Stomach (tissue), 9 donors: ENCODE data around the gene CEACAM1. TPM values are rescaled to one million over a fixed set of nuclear protein-coding genes. Genes with fewer than 3 reads are reported as not detected.
"Not testable (repeated sequence)": the region's sequence is repeated elsewhere in the genome, so short reads cannot be mapped to it uniquely, and the experiment has no call there.

Experiments used
- DNase-seq, 2 donors: peaks; one replicate each; pipeline versions ENCODE4 v3.0.0 to v3.0.0-alpha.2; 2013 to 2019
- H3K27ac ChIP-seq, 5 donors: fragments of 200-600 bp in 4 of 5; sonication (generic) in 4 of 5; one replicate each; pipeline ENCODE4 v1.5.1; 2013 to 2019; ENCODE audit warnings: mild to moderate bottlenecking in 1 of 5, moderate library complexity in 1 of 5
- H3K27me3 ChIP-seq, 3 donors: fragments of 200-600 bp; sonication (generic); one replicate each; pipeline ENCODE4 v1.5.1; 2017 to 2019; ENCODE audit warnings: mixed run types in 1 of 3
- H3K36me3 ChIP-seq, 4 donors: fragments of 200-600 bp; sonication (generic); 1 replicate in 3 of 4; 2 replicates in 1 of 4; pipeline ENCODE4 v1.5.1; 2016 to 2019
- H3K4me1 ChIP-seq, 4 donors: fragments of 200-600 bp; sonication (generic); one replicate each; pipeline ENCODE4 v1.5.1; 2016 to 2019
- H3K4me3 ChIP-seq, 4 donors: fragments of 200-600 bp; sonication (generic) in 3 of 4; one replicate each; pipeline ENCODE4 v1.5.1; 2016 to 2019; ENCODE audit warnings: mild to moderate bottlenecking in 1 of 4
- H3K9me3 ChIP-seq, 4 donors: fragments of 200-600 bp; sonication (generic); one replicate each; pipeline ENCODE4 v1.5.1; 2016 to 2019
- EP300 ChIP-seq: sonication (generic); formaldehyde crosslinking; IDR thresholded peaks from one replicate; pipeline ENCODE4 v1.6.1; 2017; ENCODE audit warnings: antibody characterized with exemption
- POLR2A ChIP-seq, 4 donors: fragments of 450-650 bp; IDR thresholded peaks; one replicate each; pipeline ENCODE4 v1.6.1; 2016; ENCODE audit warnings: antibody characterized with exemption in 4 of 4, control low read depth in 2 of 4, mild to moderate bottlenecking in 1 of 4, moderate library complexity in 1 of 4
- POLR2AphosphoS5 ChIP-seq, 3 donors: sonication (generic); formaldehyde crosslinking; IDR thresholded peaks; one replicate each; pipeline ENCODE4 v1.6.1; 2016; ENCODE audit warnings: antibody characterized with exemption in 3 of 3
- WGBS, 5 donors: extraction: QIAGEN DNeasy Blood & Tissue Kit in 3 of 5; methylation state at CpG; one replicate each; pipeline versions ENCODE4 v1.1.5 to v1.1.7; 2013 to 2018; 5-methylcytosine and 5-hydroxymethylcytosine counted together
- intact Hi-C: fragments of 100-400 bp; cut with DNase I; formaldehyde crosslinking; loops from one replicate; pipeline ENCODE4 v1.15.1; 2023; ENCODE audit warnings: low total_unique reads
- polyA plus RNA-seq, 3 donors: library from polyadenylated mRNA; stranded (reverse); fragments of 200-250 nt; gene quantifications; one replicate each; pipeline ENCODE4 v1.2.3, GENCODE V29; 2013
- total RNA-seq, 5 donors: library from RNA; depleted of rRNA; stranded (reverse); fragments of >200 nt; gene quantifications; one replicate each; pipeline versions ENCODE4 v1.1.0 to v1.2.3, GENCODE V29; 2014 to 2016
- TF ChIP-seq, protein P1 (sequence below), 7 experiments: fragments of 450-650 bp in 4 of 7; fragments of 200-600 bp in 3 of 7; sonication (generic) in 3 of 7; IDR thresholded peaks; one replicate each; pipeline ENCODE4 v1.5.1; 2016 to 2019; ENCODE audit warnings: antibody characterized with exemption in 7 of 7, control low read depth in 2 of 7, mild to moderate bottlenecking in 1 of 7
- donor health status: healthy with polysubstance abuse.
- donor health status: Bipolar disorder and iron deficiency.
- donor health status: healthy.

Gene CEACAM1
- total and polyA plus RNA-seq, 8 donors, result 0.45 to 99.2 (median 4.1) TPM

DNA sequence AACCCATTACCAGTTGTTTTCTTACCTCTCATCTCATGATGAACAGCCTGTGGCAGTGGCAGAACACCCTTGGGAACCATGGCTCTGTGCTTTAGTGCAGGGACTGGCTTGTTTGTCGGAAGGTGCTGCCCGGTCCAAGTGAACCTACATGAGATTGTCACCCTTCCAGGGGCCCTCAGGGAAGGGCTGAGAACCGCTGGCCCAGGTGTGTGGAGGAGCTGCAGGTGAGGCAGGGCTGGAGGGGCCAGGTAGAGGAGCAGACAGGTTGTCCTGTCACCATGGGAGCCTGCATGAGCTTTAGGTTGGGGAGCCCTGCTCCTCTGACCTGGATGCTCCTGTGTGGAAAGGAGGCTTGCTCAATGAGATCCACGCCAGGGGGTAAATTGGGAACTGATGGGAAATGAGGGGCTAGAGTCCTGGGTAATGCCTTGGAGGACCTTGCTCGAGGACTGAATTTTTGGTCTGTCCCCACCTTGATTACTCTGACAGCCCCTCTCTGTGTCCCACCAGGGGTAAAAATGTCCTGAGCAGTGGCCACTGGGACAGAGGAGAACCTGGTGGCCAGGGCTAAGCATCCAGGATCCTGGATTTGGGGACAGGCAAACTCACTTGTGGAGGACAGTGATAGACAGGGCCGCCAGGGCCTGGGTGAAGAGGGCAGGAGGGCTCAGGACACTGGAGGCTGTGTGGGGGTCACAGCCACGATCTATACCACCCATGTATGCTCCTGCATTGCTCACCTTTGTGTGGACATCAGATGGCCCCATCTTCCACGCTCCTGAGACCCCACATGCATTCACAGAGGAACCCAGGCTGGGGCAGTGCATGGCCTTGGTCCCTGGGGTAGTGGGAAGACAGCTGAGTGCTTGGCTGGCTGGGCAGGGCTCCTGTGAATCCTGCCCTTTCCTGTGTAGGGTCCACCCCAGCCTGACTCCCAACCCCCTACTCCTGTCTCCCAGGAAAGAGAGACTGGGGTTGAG lies 24.1 kb upstream of the CEACAM1 start:
- Histone ChIP-seq H3K36me3 (no peaks in the 10 kb centered on the region), H3K4me3 (no peak overlapping the region), H3K4me1 (peaks cover 0 to 19% (median 0%) of the 10 kb centered on the region in 4 donors), H3K9me3 (peaks cover 0 to 19% (median 8%) of the 10 kb centered on the region in 4 donors), H3K27ac (no peak overlapping the region), H3K27me3 (peaks cover 0 to 40% (median 0%) of the 10 kb centered on the region in 3 donors)
- TF ChIP-seq POLR2AphosphoS5 (IDR thresholded peaks at IDR 0.05) (no peak), EP300 (no peak), POLR2A (IDR thresholded peaks at IDR 0.05) (no peak)
- TF ChIP-seq, protein P1, sequence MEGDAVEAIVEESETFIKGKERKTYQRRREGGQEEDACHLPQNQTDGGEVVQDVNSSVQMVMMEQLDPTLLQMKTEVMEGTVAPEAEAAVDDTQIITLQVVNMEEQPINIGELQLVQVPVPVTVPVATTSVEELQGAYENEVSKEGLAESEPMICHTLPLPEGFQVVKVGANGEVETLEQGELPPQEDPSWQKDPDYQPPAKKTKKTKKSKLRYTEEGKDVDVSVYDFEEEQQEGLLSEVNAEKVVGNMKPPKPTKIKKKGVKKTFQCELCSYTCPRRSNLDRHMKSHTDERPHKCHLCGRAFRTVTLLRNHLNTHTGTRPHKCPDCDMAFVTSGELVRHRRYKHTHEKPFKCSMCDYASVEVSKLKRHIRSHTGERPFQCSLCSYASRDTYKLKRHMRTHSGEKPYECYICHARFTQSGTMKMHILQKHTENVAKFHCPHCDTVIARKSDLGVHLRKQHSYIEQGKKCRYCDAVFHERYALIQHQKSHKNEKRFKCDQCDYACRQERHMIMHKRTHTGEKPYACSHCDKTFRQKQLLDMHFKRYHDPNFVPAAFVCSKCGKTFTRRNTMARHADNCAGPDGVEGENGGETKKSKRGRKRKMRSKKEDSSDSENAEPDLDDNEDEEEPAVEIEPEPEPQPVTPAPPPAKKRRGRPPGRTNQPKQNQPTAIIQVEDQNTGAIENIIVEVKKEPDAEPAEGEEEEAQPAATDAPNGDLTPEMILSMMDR (IDR thresholded peaks at IDR 0.05), result no peak
- WGBS, 5 donors, result 56 to 81% (median 71%) methylated on average over 3 to 8 of the region's 8 CpGs
- DNase-seq, result peak in 1 of 2 donors; percentile 23
- intact Hi-C loops, result no loop called here

DNA sequence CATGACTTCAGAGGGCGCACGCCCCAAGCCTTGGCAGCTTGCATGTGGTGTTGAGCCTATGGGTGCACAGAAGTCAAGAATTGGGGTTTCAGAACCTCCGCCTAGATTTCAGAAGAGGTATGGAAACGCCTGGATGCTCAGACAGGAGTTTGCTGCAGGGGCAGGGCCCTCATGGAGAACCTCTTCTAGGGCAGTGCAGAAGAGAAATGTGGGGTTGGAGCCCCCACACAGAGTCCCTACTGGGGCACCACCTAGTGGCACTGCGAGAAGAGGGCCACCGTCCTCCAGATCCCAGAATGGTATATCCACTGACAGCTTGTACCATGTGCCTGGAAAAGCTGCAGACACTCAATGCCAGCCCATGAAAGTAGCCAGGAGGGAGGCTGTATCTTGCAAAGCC lies 22.2 kb upstream of the CEACAM1 start:
- H3K4me1 ChIP-seq, result peaks cover 0 to 19% (median 0%) of the 10 kb centered on the region in 4 donors

DNA sequence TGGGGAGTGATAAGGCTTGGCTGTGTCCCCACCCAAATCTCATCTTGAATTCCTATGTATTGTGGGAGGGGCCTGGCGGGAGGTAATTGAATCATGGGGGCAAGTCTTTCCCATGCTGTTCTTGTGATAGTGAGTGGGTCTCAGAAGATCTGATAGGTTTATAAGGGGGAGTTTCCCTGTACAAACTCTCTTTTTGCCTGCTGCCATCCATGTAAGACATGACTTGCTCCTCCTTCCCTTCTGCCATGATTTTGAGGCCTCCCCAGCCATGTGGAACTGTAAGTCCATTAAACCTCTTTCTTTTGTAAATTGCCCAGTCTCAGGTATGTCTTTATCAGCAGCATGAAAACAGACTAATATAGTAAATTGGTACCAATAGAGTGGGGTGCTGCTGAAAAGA lies 20.8 kb upstream of the CEACAM1 start:
- H3K4me1 ChIP-seq, H3K27ac ChIP-seq, H3K36me3 ChIP-seq, intact Hi-C loops, DNase-seq, H3K4me3 ChIP-seq: not testable (repeated sequence)
- H3K27me3 ChIP-seq, result peaks cover 0 to 27% (median 0%) of the 10 kb centered on the region in 3 donors
- H3K9me3 ChIP-seq, result peaks cover 0 to 19% (median 8%) of the 10 kb centered on the region in 4 donors
- 50 to 96% (median 93%) methylated on average over 1 of the region's 1 CpG for WGBS, 5 donors

More for the DNA sequence above, 22.2 kb upstream of the CEACAM1 start:
- H3K4me3 ChIP-seq, H3K36me3 ChIP-seq, intact Hi-C loops, H3K27ac ChIP-seq: not testable (repeated sequence)
- 92 to 96% (median 94%) methylated on average over 4 to 6 of the region's 6 CpGs for WGBS, 5 donors
- Histone ChIP-seq H3K27me3 (peaks cover 0 to 37% (median 0%) of the 10 kb centered on the region in 3 donors), H3K9me3 (peaks cover 0 to 19% (median 8%) of the 10 kb centered on the region in 4 donors)
- peak in 1 of 2 donors; percentile 10 for DNase-seq

DNA sequence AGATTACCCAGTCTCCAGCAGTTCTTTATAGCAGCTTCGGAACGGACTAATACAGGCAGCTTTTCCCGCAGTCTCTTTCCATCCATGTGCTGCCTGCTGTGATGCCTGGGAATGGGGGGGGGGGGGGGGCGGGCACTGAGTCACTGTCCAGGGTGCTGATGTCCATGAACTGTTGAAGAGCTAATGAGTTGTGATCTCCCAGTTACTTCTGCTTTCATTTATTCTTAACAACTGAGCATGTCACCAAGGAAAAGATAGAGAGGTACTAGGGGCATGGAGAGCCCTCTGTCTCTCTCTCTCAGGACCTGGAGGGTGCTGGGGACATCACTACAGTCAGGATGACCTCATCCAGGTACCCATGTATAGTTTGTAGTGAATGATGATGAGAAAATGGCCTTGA lies 20.3 kb upstream of the CEACAM1 start:
- no peak for DNase-seq
- TF ChIP-seq POLR2AphosphoS5 (IDR thresholded peaks at IDR 0.05) (no peak), POLR2A (IDR thresholded peaks at IDR 0.05) (no peak), EP300 (no peak)
- TF ChIP-seq, protein P1 (IDR thresholded peaks at IDR 0.05), result no peak
- Histone ChIP-seq H3K4me1 (peaks cover 0 to 6% (median 0%) of the 10 kb centered on the region in 4 donors), H3K9me3 (peaks cover 0 to 19% (median 8%) of the 10 kb centered on the region in 4 donors), H3K27ac (no peak overlapping the region), H3K27me3 (peaks cover 0 to 22% (median 0%) of the 10 kb centered on the region in 3 donors), H3K36me3 (no peaks in the 10 kb centered on the region), H3K4me3 (no peak overlapping the region)
- intact Hi-C loops, result no loop called here
- WGBS, 5 donors, result 52 to 74% (median 59%) methylated on average over 3 to 4 of the region's 4 CpGs

DNA sequence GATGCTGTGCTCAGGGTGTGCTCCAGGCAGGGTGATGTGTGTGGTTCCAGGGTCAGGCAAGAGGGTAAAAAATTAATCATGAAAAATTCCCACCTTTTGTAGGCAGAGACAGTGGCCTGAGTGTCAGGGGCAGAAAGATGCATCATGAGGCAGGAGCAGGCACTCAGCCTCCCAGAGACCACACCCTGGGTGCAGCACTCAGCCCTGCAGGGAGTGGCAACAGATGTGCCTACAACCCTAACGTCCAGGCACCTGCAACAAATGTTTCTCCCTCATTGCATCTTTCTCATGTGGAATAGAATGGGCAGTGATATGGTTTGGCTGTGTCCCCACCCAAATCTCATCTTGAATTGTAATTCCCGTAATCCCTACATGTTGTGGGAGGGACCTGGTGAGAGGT lies 19.6 kb upstream of the CEACAM1 start:
- WGBS, 5 donors, result 37 to 53% (median 49%) methylated on average over 2 of the region's 2 CpGs
- H3K36me3 ChIP-seq, result no peaks in the 10 kb centered on the region
- H3K4me3 ChIP-seq, result no peak overlapping the region
- no peak overlapping the region for H3K27ac ChIP-seq
- H3K9me3 ChIP-seq, result peaks cover 0 to 19% (median 8%) of the 10 kb centered on the region in 4 donors
- intact Hi-C loops, result no loop called here
- no peak for DNase-seq
- H3K27me3 ChIP-seq, result peaks cover 0 to 22% (median 0%) of the 10 kb centered on the region in 3 donors
- H3K4me1 ChIP-seq, result peaks cover 0 to 3% (median 0%) of the 10 kb centered on the region in 4 donors
- no peak for TF ChIP-seq POLR2A (IDR thresholded peaks at IDR 0.05)
- TF ChIP-seq, protein P1 (IDR thresholded peaks at IDR 0.05), result no peak
- no peak for TF ChIP-seq POLR2AphosphoS5 (IDR thresholded peaks at IDR 0.05)
- TF ChIP-seq EP300, result no peak
